Measurements from ENCODE around the gene PLD3.

PLD3 gene

GRCh38 chr19:40335101-40335500, 13.4 kb upstream of the PLD3 start:
- TF ChIP-seq POLR2AphosphoS5 (IDR thresholded peaks at IDR 0.05; ENCODE audit: low read depth, low read length), result no peak
- no peak for TF ChIP-seq TAF1 (IDR thresholded peaks at IDR 0.05; ENCODE audit: borderline replicate concordance, low read depth, low read length)
- TF ChIP-seq POLR2A (IDR thresholded peaks at IDR 0.05; ENCODE audit: low read depth, low read length), result no peak
- FAIRE-seq (no peak), DNase-seq (ENCODE audit: insufficient read length) (no peak)

GRCh38 chr19:40335855-40336600, 12.5 kb upstream of the PLD3 start:
- no peak for FAIRE-seq
- TF ChIP-seq TAF1 (IDR thresholded peaks at IDR 0.05; ENCODE audit: borderline replicate concordance, low read depth, low read length) (no peak), POLR2A (IDR thresholded peaks at IDR 0.05; ENCODE audit: low read depth, low read length) (no peak), POLR2AphosphoS5 (IDR thresholded peaks at IDR 0.05; ENCODE audit: low read depth, low read length) (no peak)
- DNase-seq (ENCODE audit: insufficient read length), result no peak

GRCh38 chr19:40336601-40336900, 11.9 kb upstream of the PLD3 start:
- DNase-seq (ENCODE audit: insufficient read length) (no peak), FAIRE-seq (no peak)
- TF ChIP-seq POLR2A (IDR thresholded peaks at IDR 0.05; ENCODE audit: low read depth, low read length) (no peak), POLR2AphosphoS5 (IDR thresholded peaks at IDR 0.05; ENCODE audit: low read depth, low read length) (no peak), TAF1 (IDR thresholded peaks at IDR 0.05; ENCODE audit: borderline replicate concordance, low read depth, low read length) (no peak)

- no peak for TF ChIP-seq POLR2AphosphoS5 (IDR thresholded peaks at IDR 0.05; ENCODE audit: low read depth, low read length)
- no peak for TF ChIP-seq TAF1 (IDR thresholded peaks at IDR 0.05; ENCODE audit: borderline replicate concordance, low read depth, low read length)
- no peak for TF ChIP-seq POLR2A (IDR thresholded peaks at IDR 0.05; ENCODE audit: low read depth, low read length)
- FAIRE-seq (no peak), DNase-seq (ENCODE audit: insufficient read length) (no peak)
Measured at GRCh38 chr19:40337107-40337506, 11.4 kb upstream of the PLD3 start.

- FAIRE-seq (no peak), DNase-seq (ENCODE audit: insufficient read length) (no peak)
- TF ChIP-seq TAF1 (IDR thresholded peaks at IDR 0.05; ENCODE audit: borderline replicate concordance, low read depth, low read length), result no peak
- TF ChIP-seq POLR2A (IDR thresholded peaks at IDR 0.05; ENCODE audit: low read depth, low read length), result no peak
- TF ChIP-seq POLR2AphosphoS5 (IDR thresholded peaks at IDR 0.05; ENCODE audit: low read depth, low read length), result no peak
Measured at GRCh38 chr19:40337594-40337993, 10.9 kb upstream of the PLD3 start.

GRCh38 chr19:40339018-40339728, 9.3 kb upstream of the PLD3 start:
- TF ChIP-seq TAF1 (IDR thresholded peaks at IDR 0.05; ENCODE audit: borderline replicate concordance, low read depth, low read length), result no peak
- no peak for TF ChIP-seq POLR2A (IDR thresholded peaks at IDR 0.05; ENCODE audit: low read depth, low read length)
- no peak for TF ChIP-seq POLR2AphosphoS5 (IDR thresholded peaks at IDR 0.05; ENCODE audit: low read depth, low read length)
- FAIRE-seq (peak; percentile 40), DNase-seq (ENCODE audit: insufficient read length) (no peak)

- TF ChIP-seq TAF1 (IDR thresholded peaks at IDR 0.05; ENCODE audit: borderline replicate concordance, low read depth, low read length) (no peak), POLR2A (IDR thresholded peaks at IDR 0.05; ENCODE audit: low read depth, low read length) (no peak), POLR2AphosphoS5 (IDR thresholded peaks at IDR 0.05; ENCODE audit: low read depth, low read length) (no peak)
- FAIRE-seq, result no peak
Measured at GRCh38 chr19:40341601-40342482, 6.7 kb upstream of the PLD3 start.

GRCh38 chr19:40342644-40343311, 5.7 kb upstream of the PLD3 start:
- TF ChIP-seq POLR2A (IDR thresholded peaks at IDR 0.05; ENCODE audit: low read depth, low read length) (no peak), POLR2AphosphoS5 (IDR thresholded peaks at IDR 0.05; ENCODE audit: low read depth, low read length) (no peak), TAF1 (IDR thresholded peaks at IDR 0.05; ENCODE audit: borderline replicate concordance, low read depth, low read length) (no peak)
- FAIRE-seq (no peak), DNase-seq (ENCODE audit: insufficient read length) (no peak)

More at GRCh38 chr19:40341601-40342482, 6.7 kb upstream of the PLD3 start:
- DNase-seq (ENCODE audit: insufficient read length), result no peak

GRCh38 chr19:40344422-40344821, 4.1 kb upstream of the PLD3 start:
- TF ChIP-seq POLR2AphosphoS5 (IDR thresholded peaks at IDR 0.05; ENCODE audit: low read depth, low read length), result no peak
- no peak for TF ChIP-seq POLR2A (IDR thresholded peaks at IDR 0.05; ENCODE audit: low read depth, low read length)
- no peak for TF ChIP-seq TAF1 (IDR thresholded peaks at IDR 0.05; ENCODE audit: borderline replicate concordance, low read depth, low read length)
- no peak for FAIRE-seq

GRCh38 chr19:40348961-40349507, 539 bp downstream of the PLD3 start:
- no peak for DNase-seq (ENCODE audit: insufficient read length)
- TF ChIP-seq POLR2A (IDR thresholded peaks at IDR 0.05; ENCODE audit: low read depth, low read length) (no peak), TAF1 (IDR thresholded peaks at IDR 0.05; ENCODE audit: borderline replicate concordance, low read depth, low read length) (no peak), POLR2AphosphoS5 (IDR thresholded peaks at IDR 0.05; ENCODE audit: low read depth, low read length) (no peak)
- no peak for FAIRE-seq

More at GRCh38 chr19:40344422-40344821, 4.1 kb upstream of the PLD3 start:
- no peak for DNase-seq (ENCODE audit: insufficient read length)
